HL-60 (cell line): ENCODE data around the gene ZPLD1.

ENCODE experiments used
- CTCF ChIP-seq: IDR thresholded peaks from one replicate; pipeline ENCODE4 v1.5.1; 2011; ENCODE audit warnings: low read length, control low read depth, inconsistent platforms; ENCODE audit not compliant: insufficient read depth
- GABPA ChIP-seq: IDR thresholded peaks from 2 replicates; pipeline ENCODE4 v1.6.1; 2012; ENCODE audit warnings: low read depth
- POLR2AphosphoS5 ChIP-seq: IDR thresholded peaks from 2 replicates; pipeline ENCODE4 v1.6.1; 2012; ENCODE audit warnings: low read depth
- SPI1 ChIP-seq: IDR thresholded peaks from 2 replicates; pipeline ENCODE4 v1.6.1; 2012; ENCODE audit warnings: low read depth, mild to moderate bottlenecking, borderline replicate concordance

DNA sequence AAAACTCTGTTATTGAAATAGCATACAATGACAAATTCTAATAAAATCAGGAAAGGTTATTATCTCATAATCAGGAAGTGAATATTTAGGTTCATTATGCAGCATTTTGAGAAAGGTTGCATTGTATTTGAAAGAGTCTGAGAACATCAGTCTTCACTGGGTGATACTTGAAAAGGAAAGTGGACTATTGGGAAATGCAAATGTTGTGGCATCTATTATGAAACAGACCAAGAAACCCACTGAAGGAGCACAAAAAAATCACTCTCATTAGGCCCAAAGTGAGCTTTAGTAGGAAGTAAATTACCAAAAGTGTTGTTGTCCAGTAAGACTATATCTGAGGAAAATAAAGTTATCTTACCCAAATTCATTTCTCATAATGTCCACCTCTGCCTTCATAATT lies 90.8 kb downstream of the ZPLD1 start:
- TF ChIP-seq CTCF = no peak
- no peak for TF ChIP-seq GABPA
- no peak for TF ChIP-seq POLR2AphosphoS5
- no peak for TF ChIP-seq SPI1
